Measurements from ENCODE around the gene C3orf18. TPM values are rescaled to one million over a fixed set of nuclear protein-coding genes. Genes with fewer than 3 reads are reported as not detected.

C3orf18 gene
- total RNA-seq (2022; extraction: Qiagen RNA extraction; ENCODE audit: low read depth), result 2.5 to 3.1 TPM (median 2.5 TPM) in 5 replicates

GRCh38 chr3:50567386-50568167, at the start of gene C3orf18:
C3orf18 (minus strand) TSS chr3:50567747; CDS start chr3:50565699, 2,048 bp downstream.

GRCh38 chr3:50611464-50612233, 44.1 kb upstream of the C3orf18 start, which contains the start of gene CISH:
CISH (minus strand) TSS chr3:50611774; CDS start chr3:50611650, 124 bp downstream.

GRCh38 chr3:50568947-50569749, 1.6 kb upstream of the C3orf18 start, which contains the start of gene HEMK1:
HEMK1 (plus strand) TSS chr3:50569522; CDS start chr3:50571105, 1,583 bp downstream.

Other genes with a start within 250 kb of the C3orf18 start
- gene HYAL2, start 245.0 kb downstream of the C3orf18 start, total RNA-seq (2022; extraction: Qiagen RNA extraction; ENCODE audit: low read depth), result 24.6 to 31.4 TPM (median 30.4 TPM) in 5 replicates
- gene TUSC2, start 239.5 kb downstream of the C3orf18 start, total RNA-seq (2022; extraction: Qiagen RNA extraction; ENCODE audit: low read depth), result 28.2 to 41.0 TPM (median 36.2 TPM) in 5 replicates
- gene RASSF1, start 226.9 kb downstream of the C3orf18 start, total RNA-seq (2022; extraction: Qiagen RNA extraction; ENCODE audit: low read depth), result 17.0 to 21.1 TPM (median 19.6 TPM) in 5 replicates
- gene ZMYND10, start 222.0 kb downstream of the C3orf18 start, total RNA-seq (2022; extraction: Qiagen RNA extraction; ENCODE audit: low read depth), result 0.37 to 1.8 TPM (median 1.2 TPM) in 5 replicates
- 11.4 to 12.6 TPM (median 11.9 TPM) in 5 replicates for gene NPRL2, start 217.0 kb downstream of the C3orf18 start, total RNA-seq (2022; extraction: Qiagen RNA extraction; ENCODE audit: low read depth)
- gene CYB561D2, start 216.9 kb downstream of the C3orf18 start, total RNA-seq (2022; extraction: Qiagen RNA extraction; ENCODE audit: low read depth), result 13.9 to 22.8 TPM (median 19.4 TPM) in 5 replicates
- gene TMEM115, start 208.2 kb downstream of the C3orf18 start, total RNA-seq (2022; extraction: Qiagen RNA extraction; ENCODE audit: low read depth), result 39.4 to 47.2 TPM (median 44.6 TPM) in 5 replicates
- 0.42 to 0.66 TPM (median 0.53 TPM) in 5 replicates for gene CACNA2D2, start 64.1 kb downstream of the C3orf18 start, total RNA-seq (2022; extraction: Qiagen RNA extraction; ENCODE audit: low read depth)
- gene HEMK1, start 1.8 kb upstream of the C3orf18 start, total RNA-seq (2022; extraction: Qiagen RNA extraction; ENCODE audit: low read depth), result 4.5 to 7.2 TPM (median 6.0 TPM) in 5 replicates
- gene CISH, start 44.0 kb upstream of the C3orf18 start, total RNA-seq (2022; extraction: Qiagen RNA extraction; ENCODE audit: low read depth), result 0.57 to 1.1 TPM (median 0.88 TPM) in 5 replicates
- 26.0 to 33.9 TPM (median 29.9 TPM) in 5 replicates for gene MAPKAPK3, start 49.4 kb upstream of the C3orf18 start, total RNA-seq (2022; extraction: Qiagen RNA extraction; ENCODE audit: low read depth)
- gene DOCK3, start 107.2 kb upstream of the C3orf18 start, total RNA-seq (2022; extraction: Qiagen RNA extraction; ENCODE audit: low read depth), result 0.27 to 0.39 TPM (median 0.35 TPM) in 5 replicates

Data from A549 treated with GW870086 at 1 μM for 4 hours (cell line).